TTC549 (cell line): ENCODE data around the gene BTK.

Experiments used
- FAIRE-seq: peaks from 2 replicates; lab custom pipeline; 2012; peaks lifted over from hg19 to GRCh38; lab: Jason Lieb, UNC

Gene BTK

GRCh38 chrX:101393530-101394305, 7.7 kb upstream of the BTK start:
- FAIRE-seq: no peak

GRCh38 chrX:101391831-101392230, 5.8 kb upstream of the BTK start:
- no peak for FAIRE-seq

- FAIRE-seq: no peak
These were observed 4.9 kb upstream of the BTK start, which contains the start of gene RPL36A for GRCh38 chrX:101390664-101391525. TSS of gene RPL36A (plus strand) at chrX:101391011. CDS start at chrX:101391044, 33 bp downstream.

- FAIRE-seq: no peak
These were observed 2.6 kb upstream of the BTK start for GRCh38 chrX:101388604-101389003.

- FAIRE-seq: no peak
These were observed 523 bp upstream of the BTK start for GRCh38 chrX:101386542-101386885.

- no peak for FAIRE-seq
These were observed 836 bp downstream of the BTK start for GRCh38 chrX:101385026-101385684.

GRCh38 chrX:101383679-101384205, 2.2 kb downstream of the BTK start:
- FAIRE-seq: no peak

GRCh38 chrX:101377547-101377946, 8.4 kb downstream of the BTK start:
- FAIRE-seq: no peak

GRCh38 chrX:101370888-101371504, 15.0 kb downstream of the BTK start:
- FAIRE-seq: no peak

GRCh38 chrX:101369687-101370086, 16.3 kb downstream of the BTK start:
- FAIRE-seq: no peak

GRCh38 chrX:101368800-101369199, 17.2 kb downstream of the BTK start:
- FAIRE-seq: no peak

GRCh38 chrX:101365301-101365795, 20.6 kb downstream of the BTK start:
- FAIRE-seq: no peak

- FAIRE-seq: no peak
These were observed 23.2 kb downstream of the BTK start for GRCh38 chrX:101362757-101363156.

- no peak for FAIRE-seq
These were observed 23.9 kb downstream of the BTK start for GRCh38 chrX:101362116-101362515.

GRCh38 chrX:101360390-101360789, 25.6 kb downstream of the BTK start:
- FAIRE-seq: no peak

GRCh38 chrX:101359966-101360365, 26.0 kb downstream of the BTK start:
- no peak for FAIRE-seq

- FAIRE-seq: peak; percentile 34
These were observed 28.7 kb downstream of the BTK start for GRCh38 chrX:101357166-101357795.

GRCh38 chrX:101349193-101349562, 36.8 kb downstream of the BTK start:
- no peak for FAIRE-seq

- FAIRE-seq: no peak
These were observed 37.4 kb downstream of the BTK start, which contains the start of gene TIMM8A for GRCh38 chrX:101348452-101349192. TSS of gene TIMM8A (minus strand) at chrX:101348742. CDS start at chrX:101348664, 78 bp downstream.

- FAIRE-seq: no peak
These were observed 38.0 kb downstream of the BTK start for GRCh38 chrX:101347859-101348451.
